Kidney epithelial cell (primary cell): ENCODE measurements around the gene PAH. TPM values are rescaled to one million over a fixed set of nuclear protein-coding genes. Genes with fewer than 3 reads are reported as not detected.

ENCODE experiments used
- DNase-seq: peaks from one replicate; pipeline ENCODE4 v3.0.0-alpha.2; 2010; ENCODE audit warnings: low read depth
- H3K27me3 ChIP-seq: 2 replicates; pipeline ENCODE4 v1.6.0; 2011; ENCODE audit warnings: low read length; ENCODE audit not compliant: control insufficient read depth, insufficient read depth
- H3K36me3 ChIP-seq: 2 replicates; pipeline ENCODE4 v1.5.1; 2011; ENCODE audit warnings: low read length; ENCODE audit not compliant: control insufficient read depth, insufficient read depth
- H3K4me3 ChIP-seq: 2 replicates; pipeline ENCODE4 v1.5.1; 2011; ENCODE audit warnings: low read depth, mild to moderate bottlenecking, control low read depth, low read length
- CTCF ChIP-seq: IDR thresholded peaks from 2 replicates; pipeline ENCODE4 v1.5.1; 2011; ENCODE audit warnings: mild to moderate bottlenecking, moderate library complexity, low read length, control low read depth, inconsistent platforms; ENCODE audit not compliant: insufficient read depth, poor library complexity, severe bottlenecking
- total RNA-seq: library from RNA; depleted of rRNA; stranded (reverse); fragments of >200 nt; gene quantifications from 2 replicates; pipeline ENCODE4 v1.2.3, GENCODE V29; 2015

PAH gene
- total RNA-seq, 1 donor from 2014 or later: 1.1 TPM

- Histone ChIP-seq H3K36me3 (no peaks in the 10 kb centered on the region), H3K27me3 (peaks cover 75% of the 10 kb centered on the region), H3K4me3 (no peak overlapping the region)
- no peak for TF ChIP-seq CTCF
- DNase-seq: no peak
Observed at GRCh38 chr12:102962986-102963385, 45.9 kb upstream of the PAH start.

GRCh38 chr12:102962532-102962931 lies 45.5 kb upstream of the PAH start:
- H3K4me3 ChIP-seq: no peak overlapping the region
- no peak for TF ChIP-seq CTCF
- H3K36me3 ChIP-seq: no peaks in the 10 kb centered on the region
- no peak for DNase-seq
- H3K27me3 ChIP-seq: peaks cover 78% of the 10 kb centered on the region

GRCh38 chr12:102961466-102961855 lies 44.4 kb upstream of the PAH start:
- Histone ChIP-seq H3K36me3 (no peaks in the 10 kb centered on the region), H3K4me3 (no peak overlapping the region), H3K27me3 (peaks cover 82% of the 10 kb centered on the region)
- no peak for TF ChIP-seq CTCF
- DNase-seq: no peak

- H3K36me3 ChIP-seq: no peaks in the 10 kb centered on the region
- H3K27me3 ChIP-seq: peaks cover 82% of the 10 kb centered on the region
- DNase-seq: no peak
- TF ChIP-seq CTCF: no peak
- H3K4me3 ChIP-seq: no peak overlapping the region
Observed at GRCh38 chr12:102960766-102961465, 43.9 kb upstream of the PAH start.

GRCh38 chr12:102959391-102959790 lies 42.3 kb upstream of the PAH start:
- no peak for TF ChIP-seq CTCF
- peaks cover 83% of the 10 kb centered on the region for H3K27me3 ChIP-seq
- no peak overlapping the region for H3K4me3 ChIP-seq
- no peak for DNase-seq
- no peaks in the 10 kb centered on the region for H3K36me3 ChIP-seq

- H3K36me3 ChIP-seq: no peaks in the 10 kb centered on the region
- DNase-seq: no peak
- no peak overlapping the region for H3K4me3 ChIP-seq
- H3K27me3 ChIP-seq: peaks cover 82% of the 10 kb centered on the region
- TF ChIP-seq CTCF: no peak
Observed at GRCh38 chr12:102958830-102959176, 41.8 kb upstream of the PAH start.
